HG03558 (cell line): ENCODE results near the gene NPNT.

Experiments used
- ATAC-seq: cut with Tn5 transposase; IDR thresholded peaks from one replicate; pipeline ENCODE4 v1.9.1; 2021; ENCODE audit warnings: moderate number of reproducible peaks; ENCODE audit not compliant: unreplicated experiment; ENCODE audit errors: extremely low read depth

Gene NPNT

GRCh38 chr4:105967058-105967658 lies 71.9 kb downstream of the NPNT start:
- no peak for ATAC-seq

DNA sequence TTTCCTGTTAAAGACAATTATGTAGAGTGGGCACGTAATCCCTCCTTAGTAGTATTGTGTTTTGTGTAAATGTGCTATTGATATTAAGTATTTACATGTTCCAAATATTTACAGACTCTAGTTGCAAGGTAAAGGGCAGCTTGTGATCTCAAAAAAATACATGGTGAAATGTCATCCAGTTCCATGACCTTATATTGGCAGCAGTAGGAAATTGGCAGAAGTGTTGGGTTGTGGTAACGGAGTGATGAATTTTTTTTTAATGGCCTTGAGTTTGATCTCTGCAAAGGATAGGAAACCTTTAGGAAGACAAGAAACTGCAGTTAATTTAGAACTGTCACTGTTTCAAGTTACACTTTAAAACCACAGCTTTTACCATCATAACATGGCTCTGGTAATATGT lies 74.3 kb downstream of the NPNT start:
- no peak for ATAC-seq

- no peak for ATAC-seq
Observed at GRCh38 chr4:105970371-105970770, 75.1 kb downstream of the NPNT start.

GRCh38 chr4:105971036-105971435 lies 75.8 kb downstream of the NPNT start:
- ATAC-seq, result no peak

DNA sequence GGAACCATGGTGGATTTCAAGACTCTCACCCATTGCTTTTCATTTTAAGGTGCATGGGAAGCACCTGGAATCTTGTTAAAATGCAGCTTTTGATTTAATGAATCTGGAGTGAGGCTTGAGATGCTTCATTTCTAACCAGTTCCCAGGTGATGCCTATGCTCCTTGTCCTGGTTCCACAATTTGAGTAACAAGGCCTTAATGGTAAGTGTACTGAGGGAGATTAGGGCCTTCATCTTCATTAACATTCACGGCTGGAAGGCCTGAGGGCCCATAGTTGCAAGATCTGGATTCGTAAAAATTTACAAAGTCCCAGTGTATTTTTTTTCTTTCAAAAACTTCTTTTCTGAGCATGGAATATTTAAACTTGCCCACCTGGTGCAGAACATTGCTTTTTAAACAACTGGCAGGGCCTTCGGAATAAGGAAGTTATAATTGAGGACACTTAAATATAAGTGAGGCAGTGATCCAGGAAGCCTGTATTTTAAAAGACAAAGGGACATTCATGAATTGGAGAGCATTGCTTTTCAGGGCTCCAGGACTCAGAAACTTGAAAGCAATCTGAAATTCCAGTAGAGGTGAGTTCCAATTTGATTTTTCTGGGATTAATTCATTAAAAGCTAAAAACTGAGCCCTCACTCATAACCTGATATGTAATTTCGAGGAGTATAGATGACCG lies 77.8 kb downstream of the NPNT start:
- ATAC-seq, result no peak

DNA sequence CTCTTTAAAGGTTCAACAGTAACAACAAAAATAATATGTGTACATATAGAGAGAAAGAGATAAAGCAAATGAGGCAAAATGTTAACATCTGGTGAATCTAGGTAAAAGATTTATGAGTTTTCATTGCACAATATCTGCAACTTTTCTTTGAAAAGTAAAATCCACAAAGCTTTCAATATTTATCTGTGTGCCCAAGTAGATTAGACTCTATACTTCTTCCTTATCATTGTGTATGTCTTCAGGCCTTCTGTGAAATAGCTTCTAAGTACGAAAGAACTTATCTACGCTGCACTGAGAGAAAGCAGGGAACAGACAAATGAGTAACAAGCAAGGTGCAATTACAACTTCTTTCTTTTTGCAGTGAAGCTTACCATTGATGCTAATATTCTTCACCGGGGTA lies 81.6 kb downstream of the NPNT start:
- ATAC-seq, result no peak

DNA sequence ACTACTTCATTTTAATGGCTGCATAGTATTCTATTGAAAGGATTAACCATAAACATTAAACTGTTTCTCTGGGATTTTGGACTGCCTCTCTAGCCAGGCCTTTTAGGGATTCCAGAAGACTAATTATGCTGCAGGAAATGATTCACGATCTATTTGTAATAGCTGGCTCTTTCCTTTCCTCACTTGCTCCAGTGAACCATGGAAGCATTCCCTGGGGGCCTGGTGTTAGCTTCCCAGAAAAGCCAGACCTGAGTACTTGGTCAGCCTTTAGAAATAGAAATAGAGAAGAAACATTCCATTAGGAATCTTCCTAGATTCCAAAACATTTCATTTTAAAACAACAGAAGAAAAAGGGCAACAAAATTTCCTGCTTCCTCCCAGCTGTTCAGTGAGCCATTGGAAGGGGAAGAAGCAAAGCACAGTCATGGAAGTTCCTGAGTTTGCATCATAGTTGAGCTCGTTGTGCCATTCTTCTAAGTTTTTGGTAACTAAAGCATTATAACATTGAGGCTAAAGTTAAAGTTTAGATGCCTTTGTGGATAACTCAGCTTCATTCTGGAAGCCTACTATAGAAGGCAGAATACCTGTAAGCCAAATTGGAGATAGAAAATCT lies 83.5 kb downstream of the NPNT start:
- ATAC-seq, result no peak

DNA sequence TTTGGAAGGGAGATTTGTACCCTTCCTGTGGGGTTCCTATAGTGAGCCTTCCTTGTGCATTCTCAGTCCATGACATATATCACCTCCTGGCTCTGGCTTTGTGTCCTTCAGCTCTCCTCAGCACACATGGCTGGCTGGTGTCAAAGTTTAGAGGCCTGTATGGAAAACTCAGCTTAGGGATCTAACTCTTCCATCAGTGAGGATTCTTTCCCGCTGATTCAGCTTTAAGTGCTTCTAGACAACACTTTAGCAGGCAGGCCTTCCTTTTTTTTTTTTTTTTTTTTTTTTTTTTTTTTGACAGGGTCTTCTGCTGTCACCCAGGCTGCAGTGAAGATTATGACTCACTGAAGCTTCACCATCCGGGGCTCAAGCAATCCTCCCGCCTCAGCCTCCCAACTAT lies 84.2 kb downstream of the NPNT start:
- ATAC-seq, result no peak

GRCh38 chr4:105988671-105989070 lies 93.4 kb downstream of the NPNT start:
- ATAC-seq, result no peak

GRCh38 chr4:105989485-105990242 lies 94.4 kb downstream of the NPNT start:
- ATAC-seq, result no peak

- no peak for ATAC-seq
Observed at GRCh38 chr4:105990933-105991332, 95.7 kb downstream of the NPNT start.

GRCh38 chr4:105991726-105992125 lies 96.5 kb downstream of the NPNT start:
- ATAC-seq, result no peak

GRCh38 chr4:105992641-105993305 lies 97.5 kb downstream of the NPNT start:
- no peak for ATAC-seq

GRCh38 chr4:105994061-105994460 lies 98.8 kb downstream of the NPNT start:
- ATAC-seq, result no peak

- ATAC-seq, result no peak
Observed at GRCh38 chr4:105994841-105995501, 99.7 kb downstream of the NPNT start.

GRCh38 chr4:105996845-105997244 lies 101.6 kb downstream of the NPNT start:
- no peak for ATAC-seq

- ATAC-seq, result no peak
Observed at GRCh38 chr4:105998171-105999063, 103.1 kb downstream of the NPNT start.

- ATAC-seq, result no peak
Observed at GRCh38 chr4:106002994-106003393, 107.7 kb downstream of the NPNT start.

DNA sequence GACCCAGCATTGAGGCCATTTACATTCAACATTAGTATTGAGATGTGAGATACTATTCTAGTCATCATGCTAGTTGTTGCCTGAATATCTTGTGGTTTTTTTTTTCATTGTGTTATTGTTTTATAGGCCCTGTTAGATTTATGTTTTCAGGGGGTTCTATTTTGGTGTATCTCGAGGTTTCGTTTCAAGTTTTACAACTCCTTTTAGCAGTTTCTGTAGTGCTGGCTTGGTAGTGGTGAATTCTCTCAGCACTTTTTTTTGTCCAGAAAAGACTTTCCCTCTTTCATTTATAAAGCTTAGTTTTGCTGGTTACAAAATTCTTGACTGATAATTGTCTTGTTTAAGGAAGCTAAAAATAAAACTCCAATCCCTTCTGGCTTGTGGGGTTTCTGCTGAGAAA lies 115.5 kb downstream of the NPNT start:
- no peak for ATAC-seq
